ENCODE results near the gene IL13RA1. TPM values are rescaled to one million over a fixed set of nuclear protein-coding genes. Genes with fewer than 3 reads are reported as not detected.
"Not testable (repeated sequence)": the region's sequence is repeated elsewhere in the genome, so short reads cannot be mapped to it uniquely, and the experiment has no call there.

The IL13RA1 gene
- polyA plus RNA-seq, 3 donors: 48.8 to 74.6 (median 72.6) TPM

- peaks cover 8 to 14% of the 10 kb centered on the region in 2 donors for H3K4me1 ChIP-seq (ENCODE audit: control insufficient read depth in 1 of 2, insufficient read depth in 2 of 2, low read length in 2 of 2)
- no peak overlapping the region for H3K4me3 ChIP-seq (replicated peaks in 1 of 3; ENCODE audit: low read depth in 2 of 3, low read length in 3 of 3)
- Mint-ChIP-seq H3K27ac (peak overlapping the region in 1 of 7 donors; percentile 33), H3K9me3 (peaks cover 0 to 16% (median 11%) of the 10 kb centered on the region in 7 donors), H3K4me3 (no peak overlapping the region), H3K4me1 (peaks cover 20% of the 10 kb centered on the region), H3K36me3 (peaks cover 3 to 4% of the 10 kb centered on the region in 2 donors), H3K27me3 (ENCODE audit: low read depth in 3 of 3) (peaks cover 0 to 10% (median 2%) of the 10 kb centered on the region in 3 donors)
- intact Hi-C loops (cut with micrococcal nuclease): loop anchor here in 1 of 2 donors (5.0 kb wide), 1 partner anchor 205 kb away; no protein-coding TSS in a partner anchor
- H3K27me3 ChIP-seq (ENCODE audit: control insufficient read depth in 2 of 2, insufficient read depth in 2 of 2, low read length in 2 of 2): no peaks in the 10 kb centered on the region
- no peak overlapping the region for H3K9ac ChIP-seq (ENCODE audit: insufficient read depth, low read length, poor library complexity, severe bottlenecking)
- H4K20me1 ChIP-seq (ENCODE audit: insufficient read depth, low read length): no peaks in the 10 kb centered on the region
- peak; percentile 30 to 53 (median 38) for DNase-seq
- H2AFZ ChIP-seq (ENCODE audit: insufficient read depth, low read depth, low read length, poor library complexity, severe bottlenecking): no peak overlapping the region
- H3K36me3 ChIP-seq (replicated peaks in 1 of 2; ENCODE audit: control insufficient read depth in 1 of 2, insufficient read depth in 2 of 2, low read length in 2 of 2): no peaks in the 10 kb centered on the region
- H3K4me2 ChIP-seq (replicated peaks; ENCODE audit: extremely low read depth, low read length, poor library complexity, severe bottlenecking): no peak overlapping the region
- H3K9me3 ChIP-seq (replicated peaks in 1 of 2; ENCODE audit: control insufficient read depth in 1 of 2, insufficient read depth in 1 of 2, low read length in 2 of 2): peaks cover 5 to 9% of the 10 kb centered on the region in 2 donors
- H3K79me2 ChIP-seq (ENCODE audit: insufficient read depth, low read length): no peaks in the 10 kb centered on the region
- WGBS (ENCODE audit: insufficient coverage): 38% methylated on average over 1 of the region's 4 CpGs
- H3K27ac ChIP-seq (ENCODE audit: low read depth in 1 of 2, low read length in 2 of 2): no peak overlapping the region
- TF ChIP-seq, protein P1, sequence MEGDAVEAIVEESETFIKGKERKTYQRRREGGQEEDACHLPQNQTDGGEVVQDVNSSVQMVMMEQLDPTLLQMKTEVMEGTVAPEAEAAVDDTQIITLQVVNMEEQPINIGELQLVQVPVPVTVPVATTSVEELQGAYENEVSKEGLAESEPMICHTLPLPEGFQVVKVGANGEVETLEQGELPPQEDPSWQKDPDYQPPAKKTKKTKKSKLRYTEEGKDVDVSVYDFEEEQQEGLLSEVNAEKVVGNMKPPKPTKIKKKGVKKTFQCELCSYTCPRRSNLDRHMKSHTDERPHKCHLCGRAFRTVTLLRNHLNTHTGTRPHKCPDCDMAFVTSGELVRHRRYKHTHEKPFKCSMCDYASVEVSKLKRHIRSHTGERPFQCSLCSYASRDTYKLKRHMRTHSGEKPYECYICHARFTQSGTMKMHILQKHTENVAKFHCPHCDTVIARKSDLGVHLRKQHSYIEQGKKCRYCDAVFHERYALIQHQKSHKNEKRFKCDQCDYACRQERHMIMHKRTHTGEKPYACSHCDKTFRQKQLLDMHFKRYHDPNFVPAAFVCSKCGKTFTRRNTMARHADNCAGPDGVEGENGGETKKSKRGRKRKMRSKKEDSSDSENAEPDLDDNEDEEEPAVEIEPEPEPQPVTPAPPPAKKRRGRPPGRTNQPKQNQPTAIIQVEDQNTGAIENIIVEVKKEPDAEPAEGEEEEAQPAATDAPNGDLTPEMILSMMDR (IDR thresholded peaks at IDR 0.05): peak; percentile 67
Observed at GRCh38 chrX:118807151-118808017, 80.0 kb downstream of the IL13RA1 start.

DNA sequence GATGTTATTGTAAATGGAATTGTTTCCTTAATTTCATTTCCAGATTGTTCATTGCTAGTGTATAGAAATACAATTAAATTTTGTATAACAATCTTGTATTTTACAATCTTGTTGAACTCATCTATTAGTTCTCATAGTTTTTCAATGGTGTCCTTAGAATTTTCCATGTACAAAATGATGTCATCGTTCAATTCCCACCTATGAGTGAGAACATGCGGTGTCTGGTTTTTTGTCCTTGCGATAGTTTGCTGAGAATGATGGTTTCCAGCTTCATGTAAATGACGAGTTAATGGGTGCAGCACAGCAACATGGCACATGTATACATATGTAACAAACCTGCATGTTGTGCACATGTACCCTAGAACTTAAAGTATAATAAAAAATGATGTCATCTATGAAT lies 89.9 kb downstream of the IL13RA1 start:
- H3K27ac ChIP-seq (ENCODE audit: low read depth in 1 of 2, low read length in 2 of 2); H3K27me3 ChIP-seq (ENCODE audit: control insufficient read depth in 2 of 2, insufficient read depth in 2 of 2, low read length in 2 of 2); H3K4me1 Mint-ChIP-seq; H4K20me1 ChIP-seq (ENCODE audit: insufficient read depth, low read length); H3K9ac ChIP-seq (ENCODE audit: insufficient read depth, low read length, poor library complexity, severe bottlenecking); H2AFZ ChIP-seq (ENCODE audit: insufficient read depth, low read depth, low read length, poor library complexity, severe bottlenecking); H3K27ac Mint-ChIP-seq; H3K79me2 ChIP-seq (ENCODE audit: insufficient read depth, low read length); H3K4me3 ChIP-seq (replicated peaks in 1 of 3; ENCODE audit: low read depth in 2 of 3, low read length in 3 of 3); H3K36me3 ChIP-seq (replicated peaks in 1 of 2; ENCODE audit: control insufficient read depth in 1 of 2, insufficient read depth in 2 of 2, low read length in 2 of 2); intact Hi-C loops (cut with micrococcal nuclease); DNase-seq; H3K4me3 Mint-ChIP-seq; H3K9me3 Mint-ChIP-seq; H3K4me1 ChIP-seq (ENCODE audit: control insufficient read depth in 1 of 2, insufficient read depth in 2 of 2, low read length in 2 of 2); H3K9me3 ChIP-seq (replicated peaks in 1 of 2; ENCODE audit: control insufficient read depth in 1 of 2, insufficient read depth in 1 of 2, low read length in 2 of 2); H3K4me2 ChIP-seq (replicated peaks; ENCODE audit: extremely low read depth, low read length, poor library complexity, severe bottlenecking); H3K36me3 Mint-ChIP-seq: not testable (repeated sequence)
- peaks cover 7 to 19% (median 11%) of the 10 kb centered on the region in 3 donors for H3K27me3 Mint-ChIP-seq (ENCODE audit: low read depth in 3 of 3)
- no CpG with 5 or more reads among the region's 4 CpGs for WGBS (ENCODE audit: insufficient coverage)
